Adrenal gland (tissue), 5 donors: ENCODE data around the gene ADGRE1.

ENCODE experiments used
- POLR2A ChIP-seq, 2 donors: fragments of 450-650 bp; IDR thresholded peaks; one replicate each; pipeline ENCODE4 v1.6.1; 2017; ENCODE audit warnings: antibody characterized with exemption in 2 of 2, mild to moderate bottlenecking in 2 of 2, moderate library complexity in 1 of 2
- TF ChIP-seq, protein P1 (sequence below), 6 experiments: fragments of 450-650 bp in 4 of 6; fragments of 200-600 bp in 2 of 6; sonication (generic) in 1 of 6; IDR thresholded peaks; 1 replicate in 5 of 6; 2 replicates in 1 of 6; pipeline versions ENCODE4 v1.5.1 to v1.8.0; 2016 to 2021; ENCODE audit warnings: antibody characterized with exemption in 6 of 6, mild to moderate bottlenecking in 2 of 6, moderate library complexity in 1 of 6
- donor health status: DM: no; HTN: no; CAD: no.

- TF ChIP-seq POLR2A (IDR thresholded peaks at IDR 0.05), result no peak
- TF ChIP-seq, protein P1, sequence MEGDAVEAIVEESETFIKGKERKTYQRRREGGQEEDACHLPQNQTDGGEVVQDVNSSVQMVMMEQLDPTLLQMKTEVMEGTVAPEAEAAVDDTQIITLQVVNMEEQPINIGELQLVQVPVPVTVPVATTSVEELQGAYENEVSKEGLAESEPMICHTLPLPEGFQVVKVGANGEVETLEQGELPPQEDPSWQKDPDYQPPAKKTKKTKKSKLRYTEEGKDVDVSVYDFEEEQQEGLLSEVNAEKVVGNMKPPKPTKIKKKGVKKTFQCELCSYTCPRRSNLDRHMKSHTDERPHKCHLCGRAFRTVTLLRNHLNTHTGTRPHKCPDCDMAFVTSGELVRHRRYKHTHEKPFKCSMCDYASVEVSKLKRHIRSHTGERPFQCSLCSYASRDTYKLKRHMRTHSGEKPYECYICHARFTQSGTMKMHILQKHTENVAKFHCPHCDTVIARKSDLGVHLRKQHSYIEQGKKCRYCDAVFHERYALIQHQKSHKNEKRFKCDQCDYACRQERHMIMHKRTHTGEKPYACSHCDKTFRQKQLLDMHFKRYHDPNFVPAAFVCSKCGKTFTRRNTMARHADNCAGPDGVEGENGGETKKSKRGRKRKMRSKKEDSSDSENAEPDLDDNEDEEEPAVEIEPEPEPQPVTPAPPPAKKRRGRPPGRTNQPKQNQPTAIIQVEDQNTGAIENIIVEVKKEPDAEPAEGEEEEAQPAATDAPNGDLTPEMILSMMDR (IDR thresholded peaks at IDR 0.05), result no peak
Observed at GRCh38 chr19:6864325-6864940, 22.9 kb upstream of the ADGRE1 start.
